Osteoblast (primary cell): Measurements from ENCODE around the gene TLE2. TPM values are rescaled to one million over a fixed set of nuclear protein-coding genes. Genes with fewer than 3 reads are reported as not detected.

Source experiments
- DNase-seq: peaks from one replicate; pipeline ENCODE4 v3.0.0; 2011; ENCODE audit warnings: low spot score, mixed read lengths; ENCODE audit not compliant: insufficient read length; ENCODE audit errors: missing footprints
- H2AFZ ChIP-seq: 2 replicates; pipeline ENCODE4 v1.6.0; 2011; ENCODE audit warnings: mild to moderate bottlenecking, low read length
- H3K27ac ChIP-seq: 2 replicates; pipeline ENCODE4 v1.5.1; 2011; ENCODE audit warnings: mild to moderate bottlenecking, low read depth, low read length, moderate library complexity
- H3K27me3 ChIP-seq: 2 replicates; pipeline ENCODE4 v1.6.0; 2012; ENCODE audit warnings: mild to moderate bottlenecking, control low read depth, inconsistent platforms, low read length, moderate library complexity; ENCODE audit not compliant: insufficient read depth
- H3K36me3 ChIP-seq: 2 replicates; pipeline ENCODE4 v1.5.1; 2011; ENCODE audit warnings: mild to moderate bottlenecking, low read length, control low read depth, moderate library complexity; ENCODE audit not compliant: insufficient read depth
- H3K4me1 ChIP-seq: 2 replicates; pipeline ENCODE4 v1.5.1; 2011; ENCODE audit warnings: mild to moderate bottlenecking, low read length, control low read depth, moderate library complexity; ENCODE audit not compliant: insufficient read depth
- H3K4me2 ChIP-seq: 2 replicates; pipeline ENCODE4 v1.6.0; 2011; ENCODE audit warnings: mild to moderate bottlenecking, low read length; ENCODE audit not compliant: insufficient read depth
- H3K4me3 ChIP-seq: fragments of 200-600 bp; sonication (generic); 3 replicates; pipeline ENCODE4 v1.5.1; 2012; ENCODE audit warnings: mild to moderate bottlenecking, low read length, inconsistent platforms; ENCODE audit not compliant: insufficient read depth
- H3K79me2 ChIP-seq: 2 replicates; pipeline ENCODE4 v1.6.0; 2012; ENCODE audit warnings: mild to moderate bottlenecking, low read length, control low read depth, inconsistent platforms; ENCODE audit not compliant: insufficient read depth
- H3K9me3 ChIP-seq: 2 replicates; pipeline ENCODE4 v1.5.1; 2011; ENCODE audit warnings: low read depth, low read length, control low read depth
- H4K20me1 ChIP-seq: 2 replicates; pipeline ENCODE4 v1.6.0; 2012; ENCODE audit warnings: mild to moderate bottlenecking, low read length, control low read depth; ENCODE audit not compliant: insufficient read depth
- total RNA-seq: library from RNA; depleted of rRNA; stranded (reverse); fragments of >200 nt; gene quantifications from 2 replicates; pipeline ENCODE4 v1.2.3, GENCODE V29; 2012
- TF ChIP-seq, protein P1 (sequence below): IDR thresholded peaks from 2 replicates; pipeline ENCODE4 v1.5.1; 2011; ENCODE audit warnings: mild to moderate bottlenecking, low read depth, low read length, moderate library complexity; ENCODE audit errors: extremely low read depth

The TLE2 gene
- total RNA-seq, 1 donor, result 5.1 TPM

- TF ChIP-seq, protein P1, sequence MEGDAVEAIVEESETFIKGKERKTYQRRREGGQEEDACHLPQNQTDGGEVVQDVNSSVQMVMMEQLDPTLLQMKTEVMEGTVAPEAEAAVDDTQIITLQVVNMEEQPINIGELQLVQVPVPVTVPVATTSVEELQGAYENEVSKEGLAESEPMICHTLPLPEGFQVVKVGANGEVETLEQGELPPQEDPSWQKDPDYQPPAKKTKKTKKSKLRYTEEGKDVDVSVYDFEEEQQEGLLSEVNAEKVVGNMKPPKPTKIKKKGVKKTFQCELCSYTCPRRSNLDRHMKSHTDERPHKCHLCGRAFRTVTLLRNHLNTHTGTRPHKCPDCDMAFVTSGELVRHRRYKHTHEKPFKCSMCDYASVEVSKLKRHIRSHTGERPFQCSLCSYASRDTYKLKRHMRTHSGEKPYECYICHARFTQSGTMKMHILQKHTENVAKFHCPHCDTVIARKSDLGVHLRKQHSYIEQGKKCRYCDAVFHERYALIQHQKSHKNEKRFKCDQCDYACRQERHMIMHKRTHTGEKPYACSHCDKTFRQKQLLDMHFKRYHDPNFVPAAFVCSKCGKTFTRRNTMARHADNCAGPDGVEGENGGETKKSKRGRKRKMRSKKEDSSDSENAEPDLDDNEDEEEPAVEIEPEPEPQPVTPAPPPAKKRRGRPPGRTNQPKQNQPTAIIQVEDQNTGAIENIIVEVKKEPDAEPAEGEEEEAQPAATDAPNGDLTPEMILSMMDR, result no peak
- peak; percentile 43 for DNase-seq
- H3K9me3 ChIP-seq, result no peaks in the 10 kb centered on the region
- H3K36me3 ChIP-seq, result no peaks in the 10 kb centered on the region
- no peaks in the 10 kb centered on the region for H3K4me1 ChIP-seq
- H4K20me1 ChIP-seq, result no peaks in the 10 kb centered on the region
- H3K4me2 ChIP-seq, result no peak overlapping the region
- no peak overlapping the region for H2AFZ ChIP-seq
- H3K27me3 ChIP-seq, result peaks cover 9% of the 10 kb centered on the region
- no peaks in the 10 kb centered on the region for H3K79me2 ChIP-seq
- no peak overlapping the region for H3K27ac ChIP-seq
- H3K4me3 ChIP-seq, result no peak overlapping the region
Observed at GRCh38 chr19:2989236-2989946, 39.7 kb downstream of the TLE2 start.

- TF ChIP-seq, protein P1, result no peak
- Histone ChIP-seq H4K20me1 (no peaks in the 10 kb centered on the region), H3K27ac (no peak overlapping the region), H3K4me1 (peaks cover 6% of the 10 kb centered on the region), H3K36me3 (no peaks in the 10 kb centered on the region), H2AFZ (no peak overlapping the region), H3K9me3 (no peaks in the 10 kb centered on the region), H3K27me3 (peaks cover 9% of the 10 kb centered on the region), H3K4me3 (no peak overlapping the region), H3K4me2 (no peak overlapping the region), H3K79me2 (no peaks in the 10 kb centered on the region)
- DNase-seq, result peak; percentile 50
Observed at GRCh38 chr19:2988568-2988967, 40.5 kb downstream of the TLE2 start.

- TF ChIP-seq, protein P1, result no peak
- DNase-seq, result no peak
- no peak overlapping the region for H3K4me3 ChIP-seq
- H3K79me2 ChIP-seq, result no peaks in the 10 kb centered on the region
- no peak overlapping the region for H3K4me2 ChIP-seq
- H3K27me3 ChIP-seq, result peaks cover 9% of the 10 kb centered on the region
- no peaks in the 10 kb centered on the region for H3K36me3 ChIP-seq
- no peaks in the 10 kb centered on the region for H4K20me1 ChIP-seq
- H2AFZ ChIP-seq, result no peak overlapping the region
- H3K27ac ChIP-seq, result no peak overlapping the region
- peaks cover 14% of the 10 kb centered on the region for H3K4me1 ChIP-seq
- no peaks in the 10 kb centered on the region for H3K9me3 ChIP-seq
Observed at GRCh38 chr19:2987797-2988196, 41.3 kb downstream of the TLE2 start.

- peaks cover 9% of the 10 kb centered on the region for H3K27me3 ChIP-seq
- H3K4me2 ChIP-seq, result no peak overlapping the region
- H3K4me1 ChIP-seq, result peaks cover 18% of the 10 kb centered on the region
- H3K36me3 ChIP-seq, result no peaks in the 10 kb centered on the region
- peak; percentile 69 for DNase-seq
- no peaks in the 10 kb centered on the region for H3K79me2 ChIP-seq
- no peak overlapping the region for H3K27ac ChIP-seq
- H3K4me3 ChIP-seq, result no peak overlapping the region
- H4K20me1 ChIP-seq, result no peaks in the 10 kb centered on the region
- TF ChIP-seq, protein P1, result no peak
- no peak overlapping the region for H2AFZ ChIP-seq
- H3K9me3 ChIP-seq, result no peaks in the 10 kb centered on the region
Observed at GRCh38 chr19:2986951-2987524, 42.0 kb downstream of the TLE2 start.
